SU-DHL-6 (cell line): Measurements from ENCODE around the gene SAMSN1.

ENCODE experiments used
- EZH2phosphoT487 ChIP-seq: fragments of 200-600 bp; sonication (generic), shearing (Covaris generic); conservative IDR thresholded peaks from 2 replicates; pipeline ENCODE4 v1.6.1; 2018; ENCODE audit warnings: mild to moderate bottlenecking, antibody characterized with exemption, low read length, moderate library complexity, mixed read lengths
- TF ChIP-seq, protein P1 (sequence below): fragments of 200-600 bp; sonication (generic); IDR thresholded peaks from one replicate; pipeline ENCODE4 v1.5.1; 2017; ENCODE audit warnings: antibody characterized with exemption, mild to moderate bottlenecking, low read length, moderate library complexity; ENCODE audit not compliant: insufficient read depth, poor library complexity, severe bottlenecking

DNA sequence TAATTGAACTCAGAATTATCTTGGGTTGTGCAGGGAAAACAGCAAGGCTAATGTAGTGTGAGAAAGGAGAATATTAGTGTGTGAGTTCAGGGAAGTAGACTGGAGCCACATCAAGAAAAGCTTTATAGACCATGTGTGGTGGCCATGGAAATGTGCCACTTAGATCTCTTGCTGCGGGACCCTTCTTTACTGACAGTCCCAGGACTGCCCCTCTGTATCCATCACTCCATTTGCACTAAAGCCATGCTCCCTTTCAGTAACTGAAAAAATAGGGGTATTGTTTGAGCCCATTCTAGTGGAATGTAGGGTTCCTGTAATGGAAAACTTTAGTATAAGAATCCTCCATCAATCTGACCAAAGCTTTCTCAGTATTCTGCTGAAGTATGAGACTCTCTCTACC is 32.3 kb downstream of the SAMSN1 start:
- TF ChIP-seq, protein P1, sequence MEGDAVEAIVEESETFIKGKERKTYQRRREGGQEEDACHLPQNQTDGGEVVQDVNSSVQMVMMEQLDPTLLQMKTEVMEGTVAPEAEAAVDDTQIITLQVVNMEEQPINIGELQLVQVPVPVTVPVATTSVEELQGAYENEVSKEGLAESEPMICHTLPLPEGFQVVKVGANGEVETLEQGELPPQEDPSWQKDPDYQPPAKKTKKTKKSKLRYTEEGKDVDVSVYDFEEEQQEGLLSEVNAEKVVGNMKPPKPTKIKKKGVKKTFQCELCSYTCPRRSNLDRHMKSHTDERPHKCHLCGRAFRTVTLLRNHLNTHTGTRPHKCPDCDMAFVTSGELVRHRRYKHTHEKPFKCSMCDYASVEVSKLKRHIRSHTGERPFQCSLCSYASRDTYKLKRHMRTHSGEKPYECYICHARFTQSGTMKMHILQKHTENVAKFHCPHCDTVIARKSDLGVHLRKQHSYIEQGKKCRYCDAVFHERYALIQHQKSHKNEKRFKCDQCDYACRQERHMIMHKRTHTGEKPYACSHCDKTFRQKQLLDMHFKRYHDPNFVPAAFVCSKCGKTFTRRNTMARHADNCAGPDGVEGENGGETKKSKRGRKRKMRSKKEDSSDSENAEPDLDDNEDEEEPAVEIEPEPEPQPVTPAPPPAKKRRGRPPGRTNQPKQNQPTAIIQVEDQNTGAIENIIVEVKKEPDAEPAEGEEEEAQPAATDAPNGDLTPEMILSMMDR, result no peak
- TF ChIP-seq EZH2phosphoT487, result no peak
